NCI-H1048 (cell line): Measurements from ENCODE around the gene RNF34.

Source experiments
- DNase-seq: peaks from one replicate; lab custom pipeline; 2025; lab: John Stamatoyannopoulos, UW

Gene RNF34

DNA sequence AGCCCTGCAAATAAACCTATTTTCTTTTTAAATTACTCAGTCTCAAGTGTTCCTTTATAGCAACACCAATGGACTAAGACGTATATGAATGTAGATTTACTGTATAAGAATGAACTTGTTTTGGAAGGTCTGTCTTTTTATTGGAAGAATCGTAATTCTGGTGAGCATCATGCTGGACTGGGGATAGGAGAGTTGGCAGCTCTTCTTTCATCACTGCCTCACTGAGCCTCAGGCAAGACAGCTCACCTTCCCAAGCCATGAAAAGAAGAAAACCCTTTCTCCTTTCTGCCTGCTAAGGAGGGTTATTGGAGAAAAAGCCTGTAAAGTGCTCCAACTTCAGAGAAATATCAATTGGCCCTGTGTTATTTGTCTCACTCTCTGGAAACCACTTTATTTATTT is 9.1 kb upstream of the RNF34 start:
- DNase-seq = no peak

GRCh38 chr12:121391619-121392324 is 8.1 kb upstream of the RNF34 start:
- no peak for DNase-seq

- DNase-seq = no peak
Measured at GRCh38 chr12:121392325-121392716, 7.6 kb upstream of the RNF34 start.

DNA sequence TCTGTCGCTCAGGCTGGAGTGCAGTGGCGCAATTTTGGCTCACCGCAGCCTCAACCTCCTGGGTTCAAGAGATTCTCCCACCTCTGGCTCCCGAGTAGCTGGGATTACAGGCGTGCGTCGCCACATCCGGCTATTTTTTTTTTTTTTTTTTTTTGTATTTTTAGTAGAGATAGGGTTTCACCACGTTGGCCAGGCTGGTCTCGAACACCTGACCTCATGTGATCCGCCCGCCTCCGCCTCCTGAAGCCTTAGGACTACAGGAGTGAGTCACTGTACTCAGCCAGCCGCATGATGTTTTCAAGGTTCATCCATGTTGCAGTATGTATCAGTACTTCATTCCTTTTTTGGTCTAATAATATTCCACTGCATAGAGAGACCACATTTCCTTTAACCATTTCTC is 2.4 kb upstream of the RNF34 start:
- no peak for DNase-seq

DNA sequence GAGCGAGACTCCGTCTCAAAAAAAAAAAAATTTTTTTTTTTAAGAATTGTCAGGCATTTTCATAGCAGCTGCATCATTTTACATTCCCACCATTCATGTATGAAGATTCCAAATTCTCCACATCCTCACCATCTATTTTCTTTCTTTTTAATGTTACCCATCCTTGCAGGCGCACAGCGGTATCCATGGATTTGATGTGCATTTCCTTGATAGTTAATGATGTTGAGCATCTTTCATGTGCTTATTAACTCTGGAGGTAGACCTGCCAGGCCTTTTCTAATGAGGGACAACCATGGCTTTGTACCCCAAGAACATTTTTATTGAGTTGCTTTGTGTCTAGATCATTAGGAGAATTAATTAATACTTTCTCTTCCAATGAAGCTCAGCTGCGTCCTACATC is 1.6 kb upstream of the RNF34 start:
- DNase-seq = no peak

DNA sequence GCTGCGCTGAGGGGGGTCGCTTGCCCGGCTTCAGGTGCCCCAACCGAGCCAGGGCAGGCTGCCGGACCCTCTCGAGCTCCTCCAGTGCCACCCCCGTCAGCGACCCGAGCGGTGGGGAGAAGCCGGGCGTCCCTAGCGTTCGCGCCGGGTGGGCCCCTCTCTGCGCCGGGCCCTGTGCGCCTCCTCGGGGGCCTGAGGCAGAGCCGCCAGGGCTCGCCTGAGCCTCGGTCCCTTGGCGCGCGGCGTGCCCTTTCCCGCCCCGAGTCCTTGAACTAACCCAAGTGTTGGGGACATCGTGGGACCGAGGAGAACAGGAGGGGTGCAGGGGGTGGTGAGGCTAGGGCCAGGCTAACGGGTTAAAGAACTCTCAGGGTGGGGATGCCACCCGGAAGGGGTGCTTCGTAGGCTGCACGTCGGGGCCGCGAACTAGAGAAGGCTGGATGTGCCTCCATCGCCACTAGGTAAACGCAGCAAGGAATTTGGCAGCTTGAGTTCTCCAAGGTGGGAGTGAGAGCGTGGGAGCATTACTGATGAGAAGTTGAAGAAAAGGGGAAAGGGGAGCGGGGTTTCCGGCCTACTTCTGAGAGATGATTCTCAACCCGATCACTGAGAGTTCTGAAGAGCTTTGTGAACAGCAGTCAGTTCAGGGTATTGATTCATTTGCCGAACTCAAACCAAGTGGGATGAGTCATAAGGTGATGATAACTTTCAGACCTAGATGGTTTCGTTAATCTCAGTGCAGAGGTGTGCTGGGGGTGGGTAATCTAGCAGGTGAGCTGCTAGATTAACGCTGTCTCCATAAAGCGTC is 618 bp downstream of the RNF34 start:
- DNase-seq = no peak

- DNase-seq = no peak
Measured at GRCh38 chr12:121403721-121404120, 3.8 kb downstream of the RNF34 start.

DNA sequence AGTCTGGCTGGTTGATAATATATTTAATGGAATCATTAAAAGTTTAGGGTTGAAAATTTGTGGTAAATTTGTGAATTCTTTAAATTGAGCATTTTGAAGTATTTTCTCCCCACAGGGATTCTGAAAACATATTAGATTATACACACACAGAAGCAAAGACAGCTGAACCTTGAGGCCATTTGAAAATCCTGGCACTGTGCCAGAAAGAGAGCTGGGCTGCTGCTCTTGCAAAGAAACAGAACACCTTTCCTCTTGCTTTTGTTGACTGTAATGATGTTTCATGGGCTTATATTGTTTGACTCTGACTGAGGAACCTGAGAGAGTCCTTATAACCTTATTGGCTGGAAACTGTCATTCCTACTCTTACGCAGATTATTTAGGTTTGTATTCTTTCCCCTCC is 4.8 kb downstream of the RNF34 start:
- no peak for DNase-seq

- no peak for DNase-seq
Measured at GRCh38 chr12:121405211-121405610, 5.3 kb downstream of the RNF34 start.

DNA sequence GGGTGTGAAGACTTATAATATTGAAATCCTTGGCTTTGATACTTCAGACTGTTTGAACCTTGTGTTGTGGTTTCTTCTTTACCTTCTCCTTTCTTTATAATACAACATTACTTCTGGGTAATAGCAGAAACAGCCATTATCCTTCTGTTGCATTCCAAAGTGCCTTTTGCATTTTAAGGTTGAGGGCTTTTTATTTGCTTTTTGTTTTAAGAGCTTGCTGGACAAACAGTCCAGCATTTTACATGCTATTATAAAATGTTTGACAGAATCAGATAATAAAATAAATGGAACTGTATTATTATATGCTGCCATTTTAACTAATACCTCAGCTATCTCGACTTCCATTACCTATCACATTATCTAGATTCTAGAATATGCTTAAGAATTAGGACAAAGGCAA is 14.0 kb downstream of the RNF34 start:
- DNase-seq = no peak

GRCh38 chr12:121417847-121418246 is 17.9 kb downstream of the RNF34 start:
- no peak for DNase-seq

DNA sequence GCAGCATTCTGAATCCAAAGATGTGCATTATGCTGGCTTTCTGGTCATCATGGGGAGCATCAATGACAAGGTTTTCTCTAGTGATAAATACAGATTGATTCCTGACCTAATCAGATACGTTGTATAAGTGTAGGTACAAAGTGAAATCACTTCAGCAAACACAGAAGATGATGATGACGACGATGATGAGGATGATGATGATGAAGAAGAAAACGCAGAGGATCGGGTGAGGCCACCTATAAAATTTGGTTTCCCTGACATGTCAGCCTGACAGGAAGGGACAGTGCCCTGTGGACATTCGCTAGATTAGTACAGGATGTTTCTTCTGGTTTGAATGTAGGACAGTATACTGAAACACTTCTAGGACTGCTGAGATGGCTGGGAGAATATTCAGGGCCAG is 20.2 kb downstream of the RNF34 start:
- DNase-seq = no peak

- DNase-seq = no peak
Measured at GRCh38 chr12:121423253-121423652, 23.3 kb downstream of the RNF34 start.

GRCh38 chr12:121423682-121424623 is 24.0 kb downstream of the RNF34 start:
- DNase-seq = no peak

GRCh38 chr12:121424624-121424975 is 24.7 kb downstream of the RNF34 start:
- no peak for DNase-seq

GRCh38 chr12:121427556-121428050 is 27.7 kb downstream of the RNF34 start:
- DNase-seq = no peak

DNA sequence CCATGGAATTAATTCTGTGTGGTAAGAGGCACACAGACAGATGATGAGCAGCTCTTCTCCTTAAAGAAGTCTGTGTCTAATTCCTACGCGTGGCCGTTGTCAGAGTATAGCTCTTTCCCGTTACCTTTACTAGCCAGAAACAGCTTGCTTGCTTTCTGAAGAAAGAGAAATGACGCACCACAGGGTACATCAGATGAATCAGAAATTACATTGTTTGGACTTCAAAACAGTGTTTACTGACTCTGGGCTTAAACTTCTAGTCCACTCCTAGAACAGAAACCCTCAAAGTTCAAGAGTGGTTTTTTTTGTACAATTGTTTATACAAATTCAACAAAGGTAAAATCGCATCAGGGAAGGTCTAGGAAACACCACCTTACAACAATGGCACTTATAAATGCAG is 29.0 kb downstream of the RNF34 start:
- DNase-seq = no peak

DNA sequence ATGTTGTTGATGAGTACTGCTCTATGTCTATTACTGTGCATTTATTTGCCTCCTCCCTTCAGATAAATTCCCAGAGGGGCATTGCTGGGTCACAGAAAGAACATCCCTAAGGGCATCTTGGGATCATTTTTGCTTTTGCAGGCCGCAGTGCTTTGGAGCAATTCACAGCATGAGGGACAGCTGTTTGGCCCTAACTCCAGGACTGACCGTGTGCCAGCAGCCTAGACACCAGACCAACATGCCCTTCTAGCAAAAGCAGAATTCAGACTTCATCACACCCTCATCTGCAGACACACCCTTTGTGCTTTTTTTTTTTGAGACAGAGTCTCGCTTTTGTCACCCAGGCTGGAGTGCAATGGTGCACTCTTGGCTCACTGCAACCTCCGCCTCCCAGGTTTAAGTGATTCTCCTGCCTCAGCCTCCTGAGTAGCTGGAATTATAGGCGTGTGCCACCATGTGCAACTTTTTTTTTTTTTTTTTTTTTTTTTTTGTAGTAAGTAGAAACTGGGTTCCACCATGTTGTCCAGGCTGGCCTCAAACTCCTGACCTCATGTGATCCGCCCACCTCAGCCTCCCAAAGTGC is 31.0 kb downstream of the RNF34 start:
- no peak for DNase-seq

GRCh38 chr12:121432740-121433480 is 33.0 kb downstream of the RNF34 start:
- DNase-seq = no peak

DNA sequence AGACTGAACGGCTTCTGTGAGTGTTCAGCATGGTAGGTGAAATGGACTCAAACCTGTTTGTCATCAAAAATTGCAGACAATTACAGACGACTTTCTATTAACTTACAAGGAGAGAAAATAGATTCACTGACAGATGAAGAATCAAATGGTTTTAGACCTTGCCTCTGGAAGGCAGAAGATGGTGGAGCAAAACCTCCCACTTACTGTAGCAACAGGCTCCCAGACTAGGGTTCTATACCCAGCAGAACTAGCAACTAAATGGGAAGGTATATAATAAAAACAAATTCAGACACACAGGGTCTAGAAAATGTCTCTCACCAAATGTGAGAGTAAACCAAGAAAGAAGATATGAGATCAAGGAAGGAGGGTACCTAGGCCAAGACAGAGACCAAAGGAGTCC is 36.8 kb downstream of the RNF34 start:
- no peak for DNase-seq

DNA sequence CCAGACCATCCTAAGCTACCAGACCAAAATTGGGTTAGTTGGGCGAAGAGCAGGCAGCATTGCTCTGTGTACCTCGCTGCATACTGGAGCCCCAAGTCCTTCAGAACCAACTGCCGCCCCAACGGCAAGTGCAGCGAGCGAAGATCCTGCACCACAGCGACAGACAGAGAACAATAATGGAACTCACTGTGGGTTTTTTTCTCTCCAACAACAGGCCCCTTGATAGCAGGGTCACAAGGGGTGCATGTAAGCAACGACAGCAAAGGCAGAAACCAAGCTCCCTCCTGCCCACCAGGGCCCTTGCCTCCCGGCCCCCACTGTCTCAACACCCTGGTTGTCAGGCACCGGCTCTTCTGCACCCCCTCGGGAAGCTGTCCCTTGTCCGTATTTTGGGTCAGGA is 39.0 kb downstream of the RNF34 start:
- DNase-seq = no peak
